AG09309 (cell line): ENCODE data around the gene PLGRKT.
"Not testable (repeated sequence)": the region's sequence is repeated elsewhere in the genome, so short reads cannot be mapped to it uniquely, and the experiment has no call there.

ENCODE experiments used
- DNase-seq: peaks from one replicate; pipeline ENCODE4 v3.0.0-alpha.2; 2010; ENCODE audit warnings: low read depth
- H3K4me3 ChIP-seq: 2 replicates; pipeline ENCODE4 v1.5.1; 2011; ENCODE audit warnings: mild to moderate bottlenecking, low read depth, low read length, moderate library complexity; ENCODE audit not compliant: control insufficient read depth
- CTCF ChIP-seq: IDR thresholded peaks from 2 replicates; pipeline ENCODE4 v1.5.1; 2011; ENCODE audit warnings: mild to moderate bottlenecking, low read depth, low read length, inconsistent platforms; ENCODE audit not compliant: insufficient read depth, control insufficient read depth; ENCODE audit errors: missing control alignments

The PLGRKT gene

GRCh38 chr9:5357431-5358105 lies 80.2 kb downstream of the PLGRKT start:
- TF ChIP-seq CTCF = no peak
- no peak for DNase-seq
- no peak overlapping the region for H3K4me3 ChIP-seq

GRCh38 chr9:5355817-5356216 lies 81.9 kb downstream of the PLGRKT start:
- TF ChIP-seq CTCF = no peak
- H3K4me3 ChIP-seq = no peak overlapping the region
- DNase-seq = no peak

GRCh38 chr9:5355226-5355625 lies 82.5 kb downstream of the PLGRKT start:
- no peak for TF ChIP-seq CTCF
- H3K4me3 ChIP-seq = no peak overlapping the region
- DNase-seq = no peak

- no peak overlapping the region for H3K4me3 ChIP-seq
- no peak for TF ChIP-seq CTCF
- no peak for DNase-seq
These were observed 83.5 kb downstream of the PLGRKT start for GRCh38 chr9:5354184-5354583.

- TF ChIP-seq CTCF = no peak
- no peak for DNase-seq
- no peak overlapping the region for H3K4me3 ChIP-seq
These were observed 85.0 kb downstream of the PLGRKT start for GRCh38 chr9:5352637-5353248.

GRCh38 chr9:5338992-5339981 lies 98.4 kb downstream of the PLGRKT start, which contains the start of gene RLN1:
Gene RLN1 (minus strand): TSS chr9:5339876. CDS start chr9:5339746, 130 bp downstream.
- not testable (repeated sequence) for DNase-seq, H3K4me3 ChIP-seq
